ENCODE data around the gene BEGAIN. TPM values are rescaled to one million over a fixed set of nuclear protein-coding genes. Genes with fewer than 3 reads are reported as not detected.

Gene BEGAIN
- total RNA-seq, 4 donors from 2014 or later, result 0.51 to 1.8 TPM; not detected in 2

DNA sequence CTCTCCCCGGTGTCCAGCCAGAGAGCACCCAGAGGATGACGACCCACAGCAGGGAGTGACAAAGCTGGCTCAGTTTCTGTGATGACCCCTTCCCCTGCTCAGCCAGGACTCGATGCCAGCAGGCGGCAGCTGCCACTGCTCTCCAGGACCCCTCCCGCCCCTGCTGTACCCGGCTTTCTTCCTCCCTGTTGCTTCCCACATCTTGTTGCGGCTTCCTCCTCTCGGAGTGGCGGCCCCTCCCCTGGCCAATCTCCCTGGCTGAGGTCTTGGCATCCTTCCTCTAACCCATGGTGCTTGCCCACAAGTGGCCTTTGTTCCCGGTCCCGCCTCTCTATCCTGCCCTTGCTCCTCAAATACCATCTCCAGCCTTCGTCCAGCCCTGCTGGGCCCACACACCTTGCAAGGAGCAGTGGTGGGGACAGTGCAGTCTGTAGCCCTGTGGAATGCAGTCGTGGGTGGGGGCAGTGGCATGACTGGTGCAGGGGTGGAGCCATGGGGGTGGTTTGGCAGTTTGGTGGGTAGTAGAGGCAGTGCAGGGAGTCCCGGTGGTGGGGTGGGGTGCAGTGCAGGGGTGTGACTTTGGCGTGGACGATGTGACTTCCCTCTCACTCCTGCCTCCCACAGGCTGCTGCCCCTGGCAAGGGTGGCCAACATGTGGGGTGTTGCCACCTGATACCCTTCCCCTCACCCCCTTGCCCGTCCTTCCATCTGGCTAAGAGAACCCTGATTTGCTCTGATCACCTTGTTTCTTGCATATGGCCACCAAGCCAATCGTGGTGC lies 16.3 kb upstream of the BEGAIN start:
- TF ChIP-seq, protein P1, sequence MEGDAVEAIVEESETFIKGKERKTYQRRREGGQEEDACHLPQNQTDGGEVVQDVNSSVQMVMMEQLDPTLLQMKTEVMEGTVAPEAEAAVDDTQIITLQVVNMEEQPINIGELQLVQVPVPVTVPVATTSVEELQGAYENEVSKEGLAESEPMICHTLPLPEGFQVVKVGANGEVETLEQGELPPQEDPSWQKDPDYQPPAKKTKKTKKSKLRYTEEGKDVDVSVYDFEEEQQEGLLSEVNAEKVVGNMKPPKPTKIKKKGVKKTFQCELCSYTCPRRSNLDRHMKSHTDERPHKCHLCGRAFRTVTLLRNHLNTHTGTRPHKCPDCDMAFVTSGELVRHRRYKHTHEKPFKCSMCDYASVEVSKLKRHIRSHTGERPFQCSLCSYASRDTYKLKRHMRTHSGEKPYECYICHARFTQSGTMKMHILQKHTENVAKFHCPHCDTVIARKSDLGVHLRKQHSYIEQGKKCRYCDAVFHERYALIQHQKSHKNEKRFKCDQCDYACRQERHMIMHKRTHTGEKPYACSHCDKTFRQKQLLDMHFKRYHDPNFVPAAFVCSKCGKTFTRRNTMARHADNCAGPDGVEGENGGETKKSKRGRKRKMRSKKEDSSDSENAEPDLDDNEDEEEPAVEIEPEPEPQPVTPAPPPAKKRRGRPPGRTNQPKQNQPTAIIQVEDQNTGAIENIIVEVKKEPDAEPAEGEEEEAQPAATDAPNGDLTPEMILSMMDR (IDR thresholded peaks at IDR 0.05; ENCODE audit: low read depth), result no peak

DNA sequence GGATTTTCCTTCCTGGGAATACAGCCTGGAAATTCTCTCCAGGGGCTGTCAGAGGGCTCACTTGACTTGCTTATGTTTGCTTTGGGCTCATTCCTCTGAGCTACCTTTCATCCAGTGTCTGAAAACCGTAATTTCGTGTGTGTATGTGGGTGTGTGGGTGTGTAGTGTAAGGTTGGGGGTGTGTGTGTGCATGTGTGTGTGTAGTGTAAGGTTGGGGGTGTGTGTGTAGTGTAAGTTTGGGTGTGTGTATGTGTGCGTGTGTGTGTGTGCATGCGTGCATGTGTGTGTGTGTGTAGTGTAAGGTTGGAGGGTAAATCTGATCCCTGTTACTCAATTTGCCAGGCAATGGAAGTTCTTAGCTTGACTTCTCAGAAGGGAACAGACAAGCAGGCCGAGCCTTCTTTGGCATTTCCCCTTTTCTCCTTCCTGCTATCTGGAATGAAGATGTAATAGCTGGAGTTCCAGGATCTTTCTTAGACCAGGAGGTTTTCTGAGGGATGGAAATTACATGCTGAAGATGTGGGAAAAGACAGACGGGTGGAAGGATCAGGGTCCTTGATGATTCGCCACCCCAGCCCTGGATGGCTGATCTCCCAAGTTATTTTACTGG lies 15.5 kb upstream of the BEGAIN start:
- TF ChIP-seq, protein P1 (IDR thresholded peaks at IDR 0.05; ENCODE audit: low read depth), result no peak

DNA sequence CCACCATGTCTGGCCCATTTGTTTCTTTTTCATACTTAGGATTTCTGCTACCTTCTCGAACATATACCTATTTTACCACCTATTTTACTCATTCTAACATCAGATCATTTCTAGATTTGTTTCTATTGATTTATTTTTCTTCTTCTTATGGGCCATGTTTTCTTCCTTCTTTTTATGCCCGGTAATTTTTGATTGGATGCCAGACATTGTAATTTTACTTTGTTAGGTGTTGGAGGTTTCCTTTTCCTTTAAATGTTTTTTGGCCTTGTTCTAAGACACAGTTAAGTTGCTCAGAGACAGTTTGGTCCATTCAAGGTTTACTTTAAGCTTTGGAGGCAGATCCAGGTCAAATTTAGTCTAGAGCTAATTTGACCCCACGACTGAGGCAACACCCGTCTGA lies 14.7 kb upstream of the BEGAIN start:
- TF ChIP-seq, protein P1 (IDR thresholded peaks at IDR 0.05; ENCODE audit: low read depth), result no peak

GRCh38 chr14:100601064-100601463 lies 13.8 kb upstream of the BEGAIN start:
- TF ChIP-seq, protein P1 (IDR thresholded peaks at IDR 0.05; ENCODE audit: low read depth), result no peak

- TF ChIP-seq, protein P1 (IDR thresholded peaks at IDR 0.05; ENCODE audit: low read depth), result no peak
Observed at GRCh38 chr14:100599981-100600380, 12.8 kb upstream of the BEGAIN start.

GRCh38 chr14:100594625-100594951 lies 7.4 kb upstream of the BEGAIN start:
- TF ChIP-seq, protein P1 (IDR thresholded peaks at IDR 0.05; ENCODE audit: low read depth), result no peak

DNA sequence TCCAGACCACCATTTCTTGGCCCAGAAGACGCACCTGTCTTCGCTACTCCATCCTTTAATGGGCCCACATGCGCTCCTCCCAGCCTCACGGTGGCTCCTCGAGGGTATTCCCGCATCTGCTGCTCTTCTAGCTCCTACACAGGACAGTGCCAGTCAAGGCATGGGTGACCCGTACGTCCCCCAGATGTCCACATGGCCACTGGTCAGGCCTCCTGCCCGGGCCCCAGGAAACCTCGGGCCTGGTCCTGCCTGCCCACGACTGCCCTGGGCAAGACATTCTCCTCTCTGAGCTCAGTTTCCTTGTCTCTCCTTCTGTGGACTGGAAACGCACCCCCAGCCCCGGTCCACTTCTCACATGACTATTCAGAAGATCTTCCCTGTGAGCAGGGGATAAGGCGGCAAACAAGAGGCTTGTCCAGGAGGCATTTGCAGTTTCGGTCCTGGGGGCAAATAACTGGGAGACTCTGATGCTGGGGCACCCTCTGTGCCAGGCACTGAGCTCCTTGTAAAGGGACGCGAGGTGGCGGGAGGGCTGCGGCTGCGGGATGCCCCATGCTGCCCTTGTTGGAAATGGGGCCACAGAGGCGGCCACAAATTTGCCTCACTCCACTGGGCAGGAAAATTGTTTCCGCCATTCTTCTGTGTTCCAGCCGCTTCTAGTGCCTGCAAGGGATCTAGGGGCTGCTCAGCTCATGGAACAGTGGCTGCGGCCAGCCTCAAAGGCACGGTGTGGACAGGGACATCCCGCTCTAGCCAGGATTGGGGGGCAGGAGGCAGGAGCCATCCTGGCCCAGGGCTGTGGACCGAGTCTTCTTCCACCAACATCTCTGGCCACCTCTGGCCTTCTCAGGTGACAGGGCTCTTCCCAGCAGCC lies 6.8 kb upstream of the BEGAIN start:
- TF ChIP-seq, protein P1 (IDR thresholded peaks at IDR 0.05; ENCODE audit: low read depth), result no peak

Measured in subcutaneous adipose tissue (tissue), 4 donors.